Measurements from ENCODE around the gene PIPOX.

Gene PIPOX

GRCh38 chr17:29032013-29032856 lies 10.7 kb upstream of the PIPOX start:
- no peak for TF ChIP-seq SIN3A (IDR thresholded peaks at IDR 0.05; ENCODE audit: borderline replicate concordance, insufficient read depth, low read length)
- no peak for TF ChIP-seq TAF1 (IDR thresholded peaks at IDR 0.05; ENCODE audit: borderline replicate concordance, insufficient read depth, low read length)
- no peak for TF ChIP-seq REST (IDR thresholded peaks at IDR 0.05; ENCODE audit: insufficient read depth in 1 of 2, low read depth in 2 of 2, low read length in 2 of 2)
- no peak for TF ChIP-seq POLR2AphosphoS5 (IDR thresholded peaks at IDR 0.05; ENCODE audit: low read depth, low read length)
- TF ChIP-seq FOXP2 (optimal IDR thresholded peaks at IDR 0.05; ENCODE audit: borderline replicate concordance, extremely low read depth, extremely low read length, insufficient read depth) = no peak

GRCh38 chr17:29032857-29033197 lies 10.1 kb upstream of the PIPOX start:
- TF ChIP-seq POLR2AphosphoS5 (IDR thresholded peaks at IDR 0.05; ENCODE audit: low read depth, low read length) (no peak), REST (IDR thresholded peaks at IDR 0.05; ENCODE audit: insufficient read depth in 1 of 2, low read depth in 2 of 2, low read length in 2 of 2) (no peak), SIN3A (IDR thresholded peaks at IDR 0.05; ENCODE audit: borderline replicate concordance, insufficient read depth, low read length) (no peak), TAF1 (IDR thresholded peaks at IDR 0.05; ENCODE audit: borderline replicate concordance, insufficient read depth, low read length) (no peak), FOXP2 (optimal IDR thresholded peaks at IDR 0.05; ENCODE audit: borderline replicate concordance, extremely low read depth, extremely low read length, insufficient read depth) (no peak)

GRCh38 chr17:29034510-29034909 lies 8.4 kb upstream of the PIPOX start:
- TF ChIP-seq TAF1 (IDR thresholded peaks at IDR 0.05; ENCODE audit: borderline replicate concordance, insufficient read depth, low read length) (no peak), SIN3A (IDR thresholded peaks at IDR 0.05; ENCODE audit: borderline replicate concordance, insufficient read depth, low read length) (no peak)

- TF ChIP-seq POLR2AphosphoS5 (IDR thresholded peaks at IDR 0.05; ENCODE audit: low read depth, low read length) (no peak), SIN3A (IDR thresholded peaks at IDR 0.05; ENCODE audit: borderline replicate concordance, insufficient read depth, low read length) (no peak), REST (IDR thresholded peaks at IDR 0.05; ENCODE audit: insufficient read depth in 1 of 2, low read depth in 2 of 2, low read length in 2 of 2) (no peak), TAF1 (IDR thresholded peaks at IDR 0.05; ENCODE audit: borderline replicate concordance, insufficient read depth, low read length) (no peak), FOXP2 (optimal IDR thresholded peaks at IDR 0.05; ENCODE audit: borderline replicate concordance, extremely low read depth, extremely low read length, insufficient read depth) (no peak)
Measured at GRCh38 chr17:29036584-29036983, 6.4 kb upstream of the PIPOX start.

GRCh38 chr17:29037739-29038084 lies 5.2 kb upstream of the PIPOX start:
- TF ChIP-seq POLR2AphosphoS5 (IDR thresholded peaks at IDR 0.05; ENCODE audit: low read depth, low read length) = no peak
- no peak for TF ChIP-seq TAF1 (IDR thresholded peaks at IDR 0.05; ENCODE audit: borderline replicate concordance, insufficient read depth, low read length)
- TF ChIP-seq SIN3A (IDR thresholded peaks at IDR 0.05; ENCODE audit: borderline replicate concordance, insufficient read depth, low read length) = no peak
- no peak for TF ChIP-seq FOXP2 (optimal IDR thresholded peaks at IDR 0.05; ENCODE audit: borderline replicate concordance, extremely low read depth, extremely low read length, insufficient read depth)
- no peak for TF ChIP-seq REST (IDR thresholded peaks at IDR 0.05; ENCODE audit: insufficient read depth in 1 of 2, low read depth in 2 of 2, low read length in 2 of 2)

Data from PFSK-1 (cell line).